HG02981 (cell line): Measurements from ENCODE around the gene CISH.

Experiments
- ATAC-seq: cut with Tn5 transposase; IDR thresholded peaks from one replicate; pipeline ENCODE4 v1.9.1; 2021; ENCODE audit warnings: mild to moderate bottlenecking, moderate library complexity; ENCODE audit not compliant: unreplicated experiment

Gene CISH

DNA sequence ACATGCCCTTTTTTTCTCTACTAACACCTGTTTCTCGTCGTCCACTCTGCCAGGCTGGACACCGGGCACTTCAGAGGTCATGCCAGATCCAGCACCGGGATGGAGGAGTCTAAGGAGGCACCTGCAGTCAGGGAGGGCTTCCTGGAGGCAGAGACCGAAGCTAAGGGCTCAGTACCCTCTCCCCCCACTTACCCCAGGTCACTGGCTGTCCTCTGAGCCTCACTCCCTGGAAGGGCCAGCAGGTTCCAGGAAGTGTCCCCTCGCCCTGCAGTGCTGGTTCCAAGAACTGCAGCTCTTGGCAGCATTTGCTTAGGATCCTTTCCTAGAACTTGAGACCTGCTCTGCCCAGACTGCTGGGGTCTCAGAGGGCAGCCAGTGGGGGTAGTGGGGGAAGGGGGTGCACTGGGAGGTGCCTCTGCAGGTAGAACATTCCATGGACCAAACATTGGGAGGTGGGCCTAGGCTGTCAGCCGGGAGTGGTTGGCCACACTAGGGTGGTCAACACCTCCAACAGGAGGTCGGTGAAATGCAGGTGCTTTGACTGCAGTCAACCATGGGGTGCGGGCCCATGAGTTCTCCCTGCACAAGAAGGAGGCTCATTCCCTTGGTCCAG is 11.3 kb downstream of the CISH start:
- ATAC-seq, result no peak

GRCh38 chr3:50599716-50600118 is 11.9 kb downstream of the CISH start:
- ATAC-seq, result no peak

DNA sequence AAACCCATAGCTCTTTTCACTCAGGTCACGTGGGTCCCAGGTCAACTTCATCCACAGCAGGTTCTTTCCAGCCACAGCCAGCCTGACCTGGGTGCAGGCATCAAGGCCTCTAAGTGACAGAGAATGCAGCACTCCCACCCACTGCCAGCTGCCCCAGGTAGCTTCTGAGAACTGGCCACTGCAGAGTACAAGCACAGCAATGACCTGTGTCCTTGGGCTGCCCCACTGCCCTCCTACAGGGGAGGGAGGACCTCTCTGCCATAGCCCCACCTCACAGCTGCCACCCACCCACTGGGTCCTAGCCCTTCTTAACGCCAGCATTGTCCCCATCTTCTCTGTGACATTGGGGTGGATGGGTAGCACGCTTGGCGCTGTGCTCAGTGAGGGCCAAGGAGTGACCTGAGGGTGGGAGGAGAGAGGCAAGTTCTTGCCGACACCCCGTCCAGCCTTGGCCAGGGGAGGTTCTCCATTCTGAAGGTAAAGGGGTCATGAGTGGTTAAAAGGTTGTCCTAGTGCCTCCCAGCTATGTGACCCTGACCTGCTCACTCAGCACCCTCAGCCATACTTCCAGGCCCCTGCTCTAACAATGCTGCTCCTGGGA is 12.4 kb downstream of the CISH start:
- ATAC-seq, result no peak

- no peak for ATAC-seq
Measured at GRCh38 chr3:50594253-50594785, 17.3 kb downstream of the CISH start.

GRCh38 chr3:50592568-50592967 is 19.0 kb downstream of the CISH start:
- ATAC-seq, result no peak

DNA sequence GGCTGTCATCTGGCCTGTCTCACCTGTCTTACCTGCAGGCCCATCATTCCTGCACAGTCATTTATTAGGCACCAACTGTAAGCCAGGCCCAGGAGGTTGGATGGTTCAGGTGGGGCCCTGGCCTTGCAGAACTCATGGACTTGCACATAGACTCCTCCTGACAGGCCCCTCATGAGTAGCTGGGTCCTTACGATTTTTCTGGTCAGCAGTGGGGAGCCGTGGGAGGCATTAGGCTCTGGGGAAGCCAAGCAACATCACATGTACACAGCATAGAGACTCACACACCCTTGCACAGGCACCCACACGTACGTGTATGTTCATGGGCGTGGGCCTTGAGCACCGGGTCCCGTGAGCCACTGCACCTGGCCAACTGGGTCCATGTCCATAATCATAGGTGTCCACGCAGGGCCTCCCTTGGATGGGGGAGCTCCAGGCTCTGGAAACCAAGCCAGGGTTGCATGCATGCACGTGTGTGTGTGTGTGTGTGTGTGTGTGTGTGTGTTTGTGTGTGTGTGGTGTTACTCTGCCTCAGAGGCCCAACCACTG is 20.3 kb downstream of the CISH start:
- ATAC-seq, result no peak

GRCh38 chr3:50588759-50589433 is 22.7 kb downstream of the CISH start:
- ATAC-seq, result no peak

- no peak for ATAC-seq
Measured at GRCh38 chr3:50587806-50588758, 23.5 kb downstream of the CISH start.

DNA sequence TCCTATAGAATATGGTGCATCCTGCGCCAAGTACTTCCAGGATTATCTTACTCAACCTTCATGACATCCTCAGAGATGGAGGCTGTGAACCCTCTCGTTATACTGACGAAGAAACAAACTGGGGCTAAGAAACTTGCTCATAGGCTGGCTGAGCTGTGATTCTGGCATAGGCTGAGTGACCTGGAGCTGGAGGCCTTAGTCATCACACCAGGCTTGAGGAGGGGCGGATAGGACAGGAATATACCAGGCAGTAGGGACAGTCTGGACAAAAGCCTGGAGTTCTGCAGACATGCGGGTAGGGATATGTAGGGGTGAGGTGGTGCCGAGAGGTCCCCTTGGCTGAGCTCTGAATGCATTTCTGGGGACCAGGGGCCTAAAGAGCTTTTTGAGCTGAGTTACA is 24.2 kb downstream of the CISH start:
- ATAC-seq, result no peak

GRCh38 chr3:50586763-50587070 is 24.9 kb downstream of the CISH start:
- ATAC-seq, result no peak

- ATAC-seq, result no peak
Measured at GRCh38 chr3:50585919-50586762, 25.4 kb downstream of the CISH start.

GRCh38 chr3:50584391-50584790 is 27.2 kb downstream of the CISH start:
- ATAC-seq, result no peak

- ATAC-seq, result no peak
Measured at GRCh38 chr3:50583897-50584296, 27.7 kb downstream of the CISH start.

- ATAC-seq, result no peak
Measured at GRCh38 chr3:50582083-50582482, 29.5 kb downstream of the CISH start.

- ATAC-seq, result no peak
Measured at GRCh38 chr3:50581459-50581842, 30.1 kb downstream of the CISH start.

DNA sequence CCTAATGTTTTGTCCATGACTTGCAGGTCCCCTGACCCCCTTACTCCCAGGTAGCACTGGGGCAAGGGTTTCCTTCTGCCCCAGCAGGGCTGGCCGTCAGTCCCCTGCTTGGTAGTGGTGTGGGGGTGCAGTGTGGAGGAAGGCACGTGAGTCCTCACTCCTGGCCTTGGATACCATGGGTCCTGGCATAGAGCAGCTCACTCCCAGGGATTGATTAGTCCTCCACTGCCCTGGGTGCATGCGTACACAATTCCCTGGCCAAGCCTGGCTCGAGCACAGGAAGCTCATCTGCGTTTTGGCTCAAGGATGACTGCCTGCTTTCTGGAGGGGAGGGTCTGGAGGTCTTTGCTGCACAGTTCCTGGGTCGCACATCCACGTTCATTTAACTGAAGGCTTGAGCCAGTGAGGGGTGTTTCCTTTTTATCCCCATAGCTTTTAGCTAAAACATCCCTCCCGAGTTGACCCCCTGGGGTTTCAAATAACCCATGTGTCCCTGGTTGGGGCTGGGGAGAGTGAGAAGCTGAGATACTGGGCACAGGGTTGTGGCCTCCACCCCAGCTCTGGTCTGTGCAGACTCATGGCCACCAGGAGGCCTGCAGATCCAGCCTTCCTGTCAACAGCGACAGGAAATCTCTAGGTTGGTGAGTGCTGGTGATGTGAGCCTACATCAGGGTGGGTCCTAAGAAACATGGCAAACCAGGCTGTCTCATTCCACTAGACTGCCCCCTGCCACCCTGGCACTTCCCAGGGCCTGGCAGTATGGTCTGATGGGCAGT is 30.7 kb downstream of the CISH start:
- no peak for ATAC-seq

- no peak for ATAC-seq
Measured at GRCh38 chr3:50577348-50577747, 34.2 kb downstream of the CISH start.

GRCh38 chr3:50575372-50575771 is 36.2 kb downstream of the CISH start:
- no peak for ATAC-seq

DNA sequence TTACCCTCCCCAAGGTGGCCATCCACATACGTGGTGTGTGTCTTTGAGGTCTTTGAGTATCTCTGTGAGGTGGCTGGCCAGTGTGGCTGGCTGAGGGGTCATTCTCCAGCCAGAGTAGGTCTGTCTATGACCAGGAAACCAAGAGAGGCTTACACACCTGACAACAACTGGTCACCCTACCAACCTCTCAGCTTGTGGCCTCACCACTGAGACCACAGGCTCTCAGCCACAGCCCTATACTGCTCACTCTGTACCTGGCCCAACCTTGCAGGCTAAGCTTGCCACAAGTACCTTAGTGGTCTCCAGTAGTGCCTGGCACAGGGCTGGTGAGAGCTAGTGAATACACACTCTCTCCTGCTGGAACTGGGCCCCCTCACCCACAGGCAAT is 37.1 kb downstream of the CISH start:
- ATAC-seq, result no peak
